ENCODE measurements around the gene PKNOX2.

PKNOX2 gene

GRCh38 chr11:125304876-125305275 is 140.3 kb downstream of the PKNOX2 start:
- Histone ChIP-seq H3K4me1 (ENCODE audit: insufficient read depth, low read length) (no peaks in the 10 kb centered on the region), H3K36me3 (ENCODE audit: insufficient read depth, low read length) (no peaks in the 10 kb centered on the region), H3K9ac (ENCODE audit: low read depth, low read length) (no peak overlapping the region), H3K27ac (ENCODE audit: low read depth, low read length) (no peak overlapping the region), H3K27me3 (ENCODE audit: insufficient read depth, low read length) (no peaks in the 10 kb centered on the region), H3K4me3 (ENCODE audit: low read length) (no peak overlapping the region), H3K9me3 (ENCODE audit: insufficient read depth, low read depth, low read length) (no peaks in the 10 kb centered on the region)
- WGBS = 98% methylated on average over 9 of the region's 9 CpGs

- Histone ChIP-seq H3K9ac (ENCODE audit: low read depth, low read length) (no peak overlapping the region), H3K27ac (ENCODE audit: low read depth, low read length) (no peak overlapping the region), H3K27me3 (ENCODE audit: insufficient read depth, low read length) (no peaks in the 10 kb centered on the region), H3K4me1 (ENCODE audit: insufficient read depth, low read length) (no peaks in the 10 kb centered on the region), H3K9me3 (ENCODE audit: insufficient read depth, low read depth, low read length) (no peaks in the 10 kb centered on the region), H3K36me3 (ENCODE audit: insufficient read depth, low read length) (no peaks in the 10 kb centered on the region), H3K4me3 (ENCODE audit: low read length) (no peak overlapping the region)
- WGBS = 92% methylated on average over 7 of the region's 7 CpGs
Measured at GRCh38 chr11:125305345-125305744, 140.8 kb downstream of the PKNOX2 start.

- Histone ChIP-seq H3K27ac (ENCODE audit: low read depth, low read length) (no peak overlapping the region), H3K9me3 (ENCODE audit: insufficient read depth, low read depth, low read length) (no peaks in the 10 kb centered on the region), H3K9ac (ENCODE audit: low read depth, low read length) (no peak overlapping the region), H3K36me3 (ENCODE audit: insufficient read depth, low read length) (no peaks in the 10 kb centered on the region), H3K4me1 (ENCODE audit: insufficient read depth, low read length) (no peaks in the 10 kb centered on the region), H3K4me3 (ENCODE audit: low read length) (no peak overlapping the region), H3K27me3 (ENCODE audit: insufficient read depth, low read length) (no peaks in the 10 kb centered on the region)
- WGBS = 93% methylated on average over 6 of the region's 7 CpGs
Measured at GRCh38 chr11:125306476-125306875, 141.9 kb downstream of the PKNOX2 start.

DNA sequence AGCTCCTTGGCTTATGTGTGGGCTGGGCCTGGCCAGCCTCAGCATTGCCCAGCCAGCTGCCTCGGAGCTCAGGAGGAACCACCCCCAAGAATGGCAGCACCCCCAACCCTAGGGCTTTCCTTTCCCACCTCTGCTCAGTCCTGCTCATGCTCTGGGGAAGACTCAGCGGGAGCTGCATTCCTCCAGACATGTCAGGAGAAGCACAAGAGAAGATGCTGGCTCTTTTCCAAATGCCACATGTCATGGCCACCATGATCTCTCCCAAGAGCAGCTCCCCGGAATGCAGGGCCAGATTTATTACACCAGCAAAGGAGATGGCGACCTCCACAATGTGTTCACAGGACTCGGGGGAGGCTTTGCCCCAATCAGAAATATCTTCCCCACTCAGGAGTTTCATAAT is 143.7 kb downstream of the PKNOX2 start:
- H3K4me1 ChIP-seq (ENCODE audit: insufficient read depth, low read length) = peaks cover 3% of the 10 kb centered on the region; the same call in 1 of the 2 replicates
- no peaks in the 10 kb centered on the region for H3K36me3 ChIP-seq (ENCODE audit: insufficient read depth, low read length)
- no peak overlapping the region for H3K9ac ChIP-seq (ENCODE audit: low read depth, low read length)
- no peak overlapping the region for H3K27ac ChIP-seq (ENCODE audit: low read depth, low read length)
- H3K9me3 ChIP-seq (ENCODE audit: insufficient read depth, low read depth, low read length) = no peaks in the 10 kb centered on the region
- no peak overlapping the region for H3K4me3 ChIP-seq (ENCODE audit: low read length)
- 92% methylated on average over 5 of the region's 5 CpGs for WGBS
- H3K27me3 ChIP-seq (ENCODE audit: insufficient read depth, low read length) = no peaks in the 10 kb centered on the region

- H3K27me3 ChIP-seq (ENCODE audit: insufficient read depth, low read length) = no peaks in the 10 kb centered on the region
- H3K4me1 ChIP-seq (ENCODE audit: insufficient read depth, low read length) = peaks cover 17% of the 10 kb centered on the region
- 84% methylated on average over 12 of the region's 12 CpGs for WGBS
- H3K9ac ChIP-seq (ENCODE audit: low read depth, low read length) = no peak overlapping the region
- H3K36me3 ChIP-seq (ENCODE audit: insufficient read depth, low read length) = no peaks in the 10 kb centered on the region
- H3K4me3 ChIP-seq (ENCODE audit: low read length) = no peak overlapping the region
- no peak overlapping the region for H3K27ac ChIP-seq (ENCODE audit: low read depth, low read length)
- 0 out of 2 replicates have a peak, but pooled peaks cover under 1% of the 10 kb centered on the region for H3K9me3 ChIP-seq (ENCODE audit: insufficient read depth, low read depth, low read length)
Measured at GRCh38 chr11:125312391-125312790, 147.8 kb downstream of the PKNOX2 start.

DNA sequence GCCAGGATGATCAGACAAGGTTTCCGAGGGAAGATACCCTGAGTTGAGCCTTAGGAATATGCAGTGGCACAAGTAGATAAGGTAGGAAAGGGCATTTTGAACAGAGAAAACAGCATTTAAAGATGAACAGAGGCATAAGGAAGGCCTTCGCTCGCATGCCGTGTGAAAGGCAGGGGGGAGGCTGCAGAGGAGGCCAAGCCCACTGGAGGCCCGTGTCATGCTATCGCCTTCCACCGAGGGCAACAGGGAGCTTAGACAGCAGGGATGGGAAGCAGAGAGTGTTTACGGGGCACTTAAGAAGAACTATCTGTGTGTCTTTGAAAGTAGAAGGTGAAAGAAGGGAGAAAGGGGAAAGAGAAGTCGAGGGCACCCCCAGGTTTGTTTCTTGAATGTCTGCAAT is 148.3 kb downstream of the PKNOX2 start:
- no peak overlapping the region for H3K27ac ChIP-seq (ENCODE audit: low read depth, low read length)
- 89% methylated on average over 9 of the region's 9 CpGs for WGBS
- H3K9me3 ChIP-seq (ENCODE audit: insufficient read depth, low read depth, low read length) = peaks cover 4% of the 10 kb centered on the region; the same call in 1 of the 2 replicates
- no peaks in the 10 kb centered on the region for H3K36me3 ChIP-seq (ENCODE audit: insufficient read depth, low read length)
- peaks cover 17% of the 10 kb centered on the region for H3K4me1 ChIP-seq (ENCODE audit: insufficient read depth, low read length)
- H3K27me3 ChIP-seq (ENCODE audit: insufficient read depth, low read length) = no peaks in the 10 kb centered on the region
- H3K4me3 ChIP-seq (ENCODE audit: low read length) = no peak overlapping the region
- H3K9ac ChIP-seq (ENCODE audit: low read depth, low read length) = no peak overlapping the region

DNA sequence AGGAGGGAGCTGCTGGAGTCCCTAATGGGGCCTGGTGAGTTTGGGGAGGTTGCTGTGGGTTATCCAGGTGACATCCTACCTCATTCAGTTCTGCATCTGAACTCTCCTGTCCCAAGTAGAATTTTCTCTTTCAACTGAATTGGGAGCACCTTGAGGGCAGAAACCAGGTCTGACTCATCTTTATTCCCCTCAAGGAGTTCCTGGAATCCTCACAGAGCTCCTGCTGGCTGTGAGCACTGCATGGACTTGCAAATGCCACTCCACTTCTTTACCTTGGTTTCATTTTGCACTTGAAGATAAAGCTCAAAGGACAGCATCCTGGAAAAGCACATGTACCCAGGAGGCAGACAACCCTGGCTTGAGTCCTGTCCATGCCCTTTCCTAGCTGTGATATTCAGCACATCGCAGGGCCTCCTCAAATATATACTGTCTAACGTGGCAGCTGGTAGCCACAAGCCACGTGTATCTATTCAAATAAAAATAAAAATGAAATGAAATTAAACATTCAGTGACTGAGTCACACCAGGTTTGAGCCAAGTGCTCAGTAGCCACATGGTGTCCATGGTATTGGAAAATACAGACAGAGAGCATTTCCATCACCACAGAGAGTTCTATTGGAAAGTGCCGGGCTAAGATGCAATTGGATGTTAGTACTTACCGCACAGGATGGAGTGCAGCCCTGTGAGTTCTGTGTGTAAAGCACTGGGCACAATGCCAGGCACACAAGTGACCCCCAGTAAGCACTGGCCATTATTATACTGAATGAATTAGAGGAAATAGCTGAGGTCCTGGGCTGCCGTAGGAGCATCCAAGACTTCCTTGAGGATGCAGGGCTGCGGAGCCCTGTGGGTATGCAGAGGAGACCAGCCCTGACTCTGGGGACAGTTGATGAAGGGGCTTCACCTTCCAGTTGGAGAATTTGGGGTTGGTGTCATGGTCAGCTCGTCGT is 149.0 kb downstream of the PKNOX2 start:
- Histone ChIP-seq H3K9ac (ENCODE audit: low read depth, low read length) (no peak overlapping the region), H3K27ac (ENCODE audit: low read depth, low read length) (no peak overlapping the region), H3K9me3 (ENCODE audit: insufficient read depth, low read depth, low read length) (peaks cover 5% of the 10 kb centered on the region; the same call in 1 of the 2 replicates), H3K27me3 (ENCODE audit: insufficient read depth, low read length) (no peaks in the 10 kb centered on the region), H3K4me3 (ENCODE audit: low read length) (no peak overlapping the region), H3K4me1 (ENCODE audit: insufficient read depth, low read length) (peaks cover 17% of the 10 kb centered on the region), H3K36me3 (ENCODE audit: insufficient read depth, low read length) (no peaks in the 10 kb centered on the region)
- 77% methylated on average over 8 of the region's 9 CpGs for WGBS

- H3K27ac ChIP-seq (ENCODE audit: low read depth, low read length) = no peak overlapping the region
- H3K9me3 ChIP-seq (ENCODE audit: insufficient read depth, low read depth, low read length) = peaks cover 5% of the 10 kb centered on the region; the same call in 1 of the 2 replicates
- no peaks in the 10 kb centered on the region for H3K27me3 ChIP-seq (ENCODE audit: insufficient read depth, low read length)
- no peaks in the 10 kb centered on the region for H3K36me3 ChIP-seq (ENCODE audit: insufficient read depth, low read length)
- H3K4me1 ChIP-seq (ENCODE audit: insufficient read depth, low read length) = peaks cover 17% of the 10 kb centered on the region
- H3K4me3 ChIP-seq (ENCODE audit: low read length) = no peak overlapping the region
- WGBS = 55% methylated on average over 17 of the region's 17 CpGs
- H3K9ac ChIP-seq (ENCODE audit: low read depth, low read length) = no peak overlapping the region
Measured at GRCh38 chr11:125314276-125315078, 149.9 kb downstream of the PKNOX2 start.

DNA sequence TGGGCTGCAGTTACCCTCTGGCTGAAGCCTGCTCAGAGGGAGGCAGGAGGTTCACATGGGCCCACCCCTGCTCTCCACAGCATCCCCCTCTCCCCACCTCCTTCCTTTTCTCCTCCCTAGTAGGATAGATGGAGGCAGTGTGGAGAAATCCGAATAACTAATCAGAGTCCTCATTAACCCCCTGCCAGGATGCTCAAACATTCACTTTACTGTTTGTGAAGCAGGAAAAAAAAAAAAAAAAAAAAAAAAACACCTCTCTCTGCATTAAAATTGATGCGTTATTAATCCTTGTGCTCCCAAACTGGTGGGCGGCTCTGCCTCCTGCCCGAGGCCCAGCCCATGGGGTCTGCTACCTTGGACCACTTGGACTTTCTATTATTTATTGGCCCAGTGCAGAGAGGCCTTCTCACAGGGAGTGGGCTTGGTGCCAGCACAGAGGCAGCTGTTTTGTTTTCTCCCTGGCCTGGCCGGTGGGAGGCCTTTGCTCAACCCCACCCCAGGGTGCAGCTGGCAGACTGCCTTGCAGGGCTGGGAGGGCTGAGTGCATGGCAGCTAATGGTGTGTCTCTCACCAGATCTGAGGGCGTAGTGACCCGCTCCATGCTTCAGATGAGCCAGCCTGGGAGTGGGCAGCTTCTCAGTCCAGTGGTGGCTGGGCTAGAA is 150.7 kb downstream of the PKNOX2 start:
- 76% methylated on average over 6 of the region's 7 CpGs for WGBS
- Histone ChIP-seq H3K36me3 (ENCODE audit: insufficient read depth, low read length) (no peaks in the 10 kb centered on the region), H3K4me1 (ENCODE audit: insufficient read depth, low read length) (peaks cover 17% of the 10 kb centered on the region), H3K27ac (ENCODE audit: low read depth, low read length) (no peak overlapping the region), H3K9ac (ENCODE audit: low read depth, low read length) (no peak overlapping the region), H3K4me3 (ENCODE audit: low read length) (no peak overlapping the region), H3K9me3 (ENCODE audit: insufficient read depth, low read depth, low read length) (peaks cover 5% of the 10 kb centered on the region; the same call in 1 of the 2 replicates), H3K27me3 (ENCODE audit: insufficient read depth, low read length) (no peaks in the 10 kb centered on the region)

GRCh38 chr11:125317416-125317815 is 152.9 kb downstream of the PKNOX2 start:
- peaks cover 5% of the 10 kb centered on the region; the same call in 1 of the 2 replicates for H3K9me3 ChIP-seq (ENCODE audit: insufficient read depth, low read depth, low read length)
- H3K9ac ChIP-seq (ENCODE audit: low read depth, low read length) = no peak overlapping the region
- H3K4me3 ChIP-seq (ENCODE audit: low read length) = no peak overlapping the region
- H3K4me1 ChIP-seq (ENCODE audit: insufficient read depth, low read length) = peaks cover 24% of the 10 kb centered on the region
- no peak overlapping the region for H3K27ac ChIP-seq (ENCODE audit: low read depth, low read length)
- H3K36me3 ChIP-seq (ENCODE audit: insufficient read depth, low read length) = no peaks in the 10 kb centered on the region
- 84% methylated on average over 2 of the region's 2 CpGs for WGBS
- no peaks in the 10 kb centered on the region for H3K27me3 ChIP-seq (ENCODE audit: insufficient read depth, low read length)
